WTC11 (cell line): ENCODE results near the gene SOCS7. TPM values are rescaled to one million over a fixed set of nuclear protein-coding genes. Genes with fewer than 3 reads are reported as not detected.
"Not testable (repeated sequence)": the region's sequence is repeated elsewhere in the genome, so short reads cannot be mapped to it uniquely, and the experiment has no call there.

Experiments
- ATAC-seq: fragments of 200-7000 bp; cut with Tn5 transposase; 2 replicates; pipeline ENCODE4 v1.10.0; 2021; ENCODE audit warnings: mild to moderate bottlenecking, moderate library complexity
- CTCF ChIA-PET: fragments of 300-600 bp; sonication (Branson Sonifier 250); formaldehyde crosslinking; loops from one replicate; lab custom pipeline; 2021; ENCODE audit warnings: antibody characterized with exemption; lab: Charles Lee
- POLR2A ChIA-PET: fragments of 350-600 bp; sonication (Branson Sonifier 250); formaldehyde crosslinking; loops from one replicate; lab custom pipeline; 2021; ENCODE audit warnings: antibody characterized with exemption; lab: Charles Lee
- DNase-seq: peaks from one replicate; pipeline ENCODE4 v3.0.0; 2021; ENCODE audit warnings: low spot score
- H3K27ac Mint-ChIP-seq: 2 replicates; pipeline ENCODE4 v1.8.0; 2021; ENCODE audit warnings: mixed read lengths
- H3K27me3 Mint-ChIP-seq: 2 replicates; pipeline ENCODE4 v1.8.0; 2021; ENCODE audit warnings: low read depth, mild to moderate bottlenecking, moderate library complexity, mixed read lengths
- H3K36me3 Mint-ChIP-seq: 2 replicates; pipeline ENCODE4 v1.8.0; 2021; ENCODE audit warnings: mixed read lengths
- H3K4me1 Mint-ChIP-seq: 2 replicates; pipeline ENCODE4 v1.8.0; 2022; ENCODE audit warnings: mixed read lengths
- H3K4me3 Mint-ChIP-seq: 2 replicates; pipeline ENCODE4 v1.8.0; 2021; ENCODE audit warnings: mild to moderate bottlenecking, moderate library complexity, mixed read lengths
- H3K9me3 Mint-ChIP-seq: 2 replicates; pipeline ENCODE4 v1.8.0; 2021; ENCODE audit warnings: mixed read lengths
- CREM ChIP-seq: sonication (generic); formaldehyde crosslinking; IDR thresholded peaks from 2 replicates; pipeline ENCODE4 v1.8.1; 2022; ENCODE audit warnings: mild to moderate bottlenecking, missing genetic modification reagents, moderate library complexity
- ETV6 ChIP-seq: sonication (generic); formaldehyde crosslinking; IDR thresholded peaks from 2 replicates; pipeline ENCODE4 v1.8.1; 2022; ENCODE audit warnings: mild to moderate bottlenecking, missing genetic modification reagents
- NR2C2 ChIP-seq: sonication (generic); formaldehyde crosslinking; IDR thresholded peaks from 2 replicates; pipeline ENCODE4 v1.8.0; 2022; ENCODE audit warnings: mild to moderate bottlenecking, missing genetic modification reagents
- NR3C1 ChIP-seq: sonication (generic); formaldehyde crosslinking; conservative IDR thresholded peaks from 2 replicates; pipeline ENCODE4 v1.8.1; 2023; ENCODE audit warnings: low read depth, mild to moderate bottlenecking, missing genetic modification reagents
- PRRX2 ChIP-seq: fragments of 250-450 bp; sonication (Bioruptor Pico); IDR thresholded peaks from 2 replicates; pipeline ENCODE4 v1.8.0; 2021; ENCODE audit warnings: mild to moderate bottlenecking
- SMAD4 ChIP-seq: sonication (generic); formaldehyde crosslinking; IDR thresholded peaks from 2 replicates; pipeline ENCODE4 v1.8.0; 2022; ENCODE audit warnings: mild to moderate bottlenecking, missing genetic modification reagents
- TEAD1 ChIP-seq: sonication (generic); formaldehyde crosslinking; IDR thresholded peaks from 2 replicates; pipeline ENCODE4 v1.8.0; 2022; ENCODE audit warnings: mild to moderate bottlenecking, missing genetic modification reagents
- TP53 ChIP-seq: sonication (generic); formaldehyde crosslinking; IDR thresholded peaks from 2 replicates; pipeline ENCODE4 v1.8.1; 2023; ENCODE audit warnings: mild to moderate bottlenecking, missing genetic modification reagents
- ZNF121 ChIP-seq: sonication (generic); formaldehyde crosslinking; IDR thresholded peaks from 2 replicates; pipeline ENCODE4 v1.8.0; 2023; ENCODE audit warnings: missing genetic modification reagents
- ZNF263 ChIP-seq: sonication (generic); formaldehyde crosslinking; IDR thresholded peaks from 2 replicates; pipeline ENCODE4 v1.8.1; 2022; ENCODE audit warnings: low read depth, mild to moderate bottlenecking, moderate library complexity, missing genetic modification reagents
- ZNF671 ChIP-seq: fragments of 250-450 bp; sonication (Bioruptor Pico); IDR thresholded peaks from 2 replicates; pipeline ENCODE4 v1.8.0; 2021; ENCODE audit warnings: mild to moderate bottlenecking
- total RNA-seq: library from RNA; stranded (reverse); gene quantifications from 3 replicates; pipeline ENCODE4 v1.2.3, GENCODE V29; 2021
- TF ChIP-seq, protein P1 (sequence below): sonication (generic); formaldehyde crosslinking; IDR thresholded peaks from 2 replicates; pipeline ENCODE4 v1.8.1; 2022; ENCODE audit warnings: low read depth, missing genetic modification reagents, borderline replicate concordance
- TF ChIP-seq, protein P2 (sequence below): sonication (generic); formaldehyde crosslinking; IDR thresholded peaks from 2 replicates; pipeline ENCODE4 v1.8.1; 2022; ENCODE audit warnings: mild to moderate bottlenecking, moderate library complexity, missing genetic modification reagents
- TF ChIP-seq, protein P3 (sequence below): sonication (generic); formaldehyde crosslinking; conservative IDR thresholded peaks from 2 replicates; pipeline ENCODE4 v1.8.1; 2023; ENCODE audit warnings: mild to moderate bottlenecking, low read depth, missing genetic modification reagents, moderate library complexity
- TF ChIP-seq, protein P4 (sequence below): fragments of 250-450 bp; sonication (Bioruptor Pico); IDR thresholded peaks from 2 replicates; pipeline ENCODE4 v1.9.0; 2021; ENCODE audit warnings: mild to moderate bottlenecking

The SOCS7 gene
- total RNA-seq, 1 experiment from 2014 or later: 33.6 TPM

DNA sequence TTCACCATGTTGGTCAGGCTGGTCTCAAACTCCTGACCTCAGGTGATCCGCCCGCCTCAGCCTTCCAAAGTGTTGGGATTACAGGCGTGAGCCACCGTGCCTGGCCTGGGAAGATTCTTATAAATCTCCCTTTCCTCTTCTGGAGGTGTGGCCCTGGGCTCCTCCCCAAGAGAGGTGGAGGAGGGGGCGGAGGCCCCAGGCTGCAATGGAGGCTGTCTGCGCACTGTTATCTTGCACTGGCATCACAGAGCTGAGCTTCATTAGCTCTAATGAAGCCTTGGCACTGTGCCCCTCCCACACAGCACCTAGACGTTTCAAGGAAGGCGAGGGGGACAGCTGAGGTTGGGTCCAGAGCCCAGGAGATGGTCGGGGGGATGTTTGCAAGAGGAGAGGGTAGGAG, 84.2 kb downstream of the SOCS7 start:
- ATAC-seq: peak; percentile 25; the same call in 1 of the 2 replicates
- TF ChIP-seq ZNF121 (CRISPR knock-in tag) (no peak), TP53 (CRISPR knock-in tag) (no peak), NR2C2 (CRISPR knock-in tag) (no peak), ETV6 (CRISPR knock-in tag) (no peak), CREM (no peak), PRRX2 (CRISPR knock-in tag) (no peak), ZNF671 (CRISPR knock-in tag) (no peak), ZNF263 (CRISPR knock-in tag) (no peak)
- TF ChIP-seq, protein P1, sequence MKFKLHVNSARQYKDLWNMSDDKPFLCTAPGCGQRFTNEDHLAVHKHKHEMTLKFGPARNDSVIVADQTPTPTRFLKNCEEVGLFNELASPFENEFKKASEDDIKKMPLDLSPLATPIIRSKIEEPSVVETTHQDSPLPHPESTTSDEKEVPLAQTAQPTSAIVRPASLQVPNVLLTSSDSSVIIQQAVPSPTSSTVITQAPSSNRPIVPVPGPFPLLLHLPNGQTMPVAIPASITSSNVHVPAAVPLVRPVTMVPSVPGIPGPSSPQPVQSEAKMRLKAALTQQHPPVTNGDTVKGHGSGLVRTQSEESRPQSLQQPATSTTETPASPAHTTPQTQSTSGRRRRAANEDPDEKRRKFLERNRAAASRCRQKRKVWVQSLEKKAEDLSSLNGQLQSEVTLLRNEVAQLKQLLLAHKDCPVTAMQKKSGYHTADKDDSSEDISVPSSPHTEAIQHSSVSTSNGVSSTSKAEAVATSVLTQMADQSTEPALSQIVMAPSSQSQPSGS (CRISPR knock-in tag): no peak
- TF ChIP-seq, protein P2, sequence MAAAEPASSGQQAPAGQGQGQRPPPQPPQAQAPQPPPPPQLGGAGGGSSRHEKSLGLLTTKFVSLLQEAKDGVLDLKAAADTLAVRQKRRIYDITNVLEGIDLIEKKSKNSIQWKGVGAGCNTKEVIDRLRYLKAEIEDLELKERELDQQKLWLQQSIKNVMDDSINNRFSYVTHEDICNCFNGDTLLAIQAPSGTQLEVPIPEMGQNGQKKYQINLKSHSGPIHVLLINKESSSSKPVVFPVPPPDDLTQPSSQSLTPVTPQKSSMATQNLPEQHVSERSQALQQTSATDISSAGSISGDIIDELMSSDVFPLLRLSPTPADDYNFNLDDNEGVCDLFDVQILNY (CRISPR knock-in tag): no peak
- TF ChIP-seq, protein P3, sequence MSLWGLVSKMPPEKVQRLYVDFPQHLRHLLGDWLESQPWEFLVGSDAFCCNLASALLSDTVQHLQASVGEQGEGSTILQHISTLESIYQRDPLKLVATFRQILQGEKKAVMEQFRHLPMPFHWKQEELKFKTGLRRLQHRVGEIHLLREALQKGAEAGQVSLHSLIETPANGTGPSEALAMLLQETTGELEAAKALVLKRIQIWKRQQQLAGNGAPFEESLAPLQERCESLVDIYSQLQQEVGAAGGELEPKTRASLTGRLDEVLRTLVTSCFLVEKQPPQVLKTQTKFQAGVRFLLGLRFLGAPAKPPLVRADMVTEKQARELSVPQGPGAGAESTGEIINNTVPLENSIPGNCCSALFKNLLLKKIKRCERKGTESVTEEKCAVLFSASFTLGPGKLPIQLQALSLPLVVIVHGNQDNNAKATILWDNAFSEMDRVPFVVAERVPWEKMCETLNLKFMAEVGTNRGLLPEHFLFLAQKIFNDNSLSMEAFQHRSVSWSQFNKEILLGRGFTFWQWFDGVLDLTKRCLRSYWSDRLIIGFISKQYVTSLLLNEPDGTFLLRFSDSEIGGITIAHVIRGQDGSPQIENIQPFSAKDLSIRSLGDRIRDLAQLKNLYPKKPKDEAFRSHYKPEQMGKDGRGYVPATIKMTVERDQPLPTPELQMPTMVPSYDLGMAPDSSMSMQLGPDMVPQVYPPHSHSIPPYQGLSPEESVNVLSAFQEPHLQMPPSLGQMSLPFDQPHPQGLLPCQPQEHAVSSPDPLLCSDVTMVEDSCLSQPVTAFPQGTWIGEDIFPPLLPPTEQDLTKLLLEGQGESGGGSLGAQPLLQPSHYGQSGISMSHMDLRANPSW (CRISPR knock-in tag): no peak
- TF ChIP-seq, protein P4, sequence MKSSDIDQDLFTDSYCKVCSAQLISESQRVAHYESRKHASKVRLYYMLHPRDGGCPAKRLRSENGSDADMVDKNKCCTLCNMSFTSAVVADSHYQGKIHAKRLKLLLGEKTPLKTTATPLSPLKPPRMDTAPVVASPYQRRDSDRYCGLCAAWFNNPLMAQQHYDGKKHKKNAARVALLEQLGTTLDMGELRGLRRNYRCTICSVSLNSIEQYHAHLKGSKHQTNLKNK (CRISPR knock-in tag): no peak
- no peaks in the 10 kb centered on the region for H3K9me3 Mint-ChIP-seq
- peaks cover 60% of the 10 kb centered on the region for H3K4me1 Mint-ChIP-seq
- ChIA-PET CTCF (interaction anchor here (0.8 to 2.1 kb wide), 3 partner anchors 9 to 74 kb away, joined by 4 to 12 read pairs (median 9); no protein-coding TSS in a partner anchor), POLR2A (no interaction called here)
- peak overlapping the region; percentile 65; the same call in 1 of the 2 replicates for H3K27ac Mint-ChIP-seq
- no peaks in the 10 kb centered on the region for H3K36me3 Mint-ChIP-seq
- no peaks in the 10 kb centered on the region for H3K27me3 Mint-ChIP-seq
- no peak for DNase-seq
- no peak overlapping the region for H3K4me3 Mint-ChIP-seq

DNA sequence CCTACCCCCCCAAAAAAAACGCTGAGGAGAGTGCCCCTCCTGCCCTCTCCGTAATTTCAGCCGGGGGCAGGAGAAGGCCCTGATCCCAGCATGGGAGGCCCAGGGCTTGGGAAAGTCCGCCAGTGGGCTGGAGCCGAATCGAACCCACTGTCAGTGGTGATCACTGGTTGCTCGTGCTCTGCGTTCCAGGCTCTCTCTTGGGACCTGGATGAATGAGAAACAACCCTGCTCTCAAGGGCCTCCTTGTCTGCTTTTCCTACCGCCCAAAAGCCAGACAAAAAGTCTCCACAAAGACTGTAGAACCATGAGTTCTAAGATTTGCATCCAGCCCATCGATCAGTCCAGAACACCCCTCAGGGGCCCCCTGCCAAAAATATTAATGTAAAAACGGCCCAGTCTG, 84.7 kb downstream of the SOCS7 start:
- CTCF ChIA-PET: interaction anchor here (0.8 to 2.0 kb wide), 2 partner anchors 9 to 13 kb away, joined by 4 to 12 read pairs; no protein-coding TSS in a partner anchor

DNA sequence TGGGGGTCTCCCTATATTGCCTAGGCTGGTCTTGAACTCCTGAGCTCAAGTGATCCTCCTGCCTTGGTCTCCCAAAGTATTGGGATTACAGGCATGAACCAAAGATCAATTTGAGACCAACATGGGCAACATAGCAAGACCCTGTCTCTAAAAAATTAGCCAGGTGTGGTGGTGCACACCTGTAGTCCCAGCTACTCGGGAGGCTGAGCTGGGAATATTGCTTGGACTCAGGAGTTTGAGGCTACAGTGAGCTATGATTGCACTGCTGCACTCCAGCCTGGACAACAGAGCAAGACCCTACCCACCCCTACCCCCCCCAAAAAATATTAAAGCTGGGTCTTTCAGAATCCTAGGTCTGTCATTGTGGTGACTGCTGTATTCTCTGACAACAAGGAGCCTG, 85.7 kb downstream of the SOCS7 start:
- not testable (repeated sequence) for ATAC-seq, H3K4me3 Mint-ChIP-seq, H3K27me3 Mint-ChIP-seq, H3K9me3 Mint-ChIP-seq, H3K36me3 Mint-ChIP-seq, H3K27ac Mint-ChIP-seq, DNase-seq
- peak; percentile 90; the same call in 1 of the 2 replicates for TF ChIP-seq ZNF121 (CRISPR knock-in tag)
- peaks cover 68% of the 10 kb centered on the region for H3K4me1 Mint-ChIP-seq
- ChIA-PET CTCF (interaction anchor here (0.9 to 2.0 kb wide), 4 partner anchors 12 to 23 kb away, joined by 3 to 12 read pairs (median 4); no protein-coding TSS in a partner anchor), POLR2A (interaction anchor here (0.6 to 1.6 kb wide), 2 partner anchors 13 to 122 kb away, joined by 3 to 7 read pairs; no protein-coding TSS in a partner anchor)

More for the DNA sequence above, 84.7 kb downstream of the SOCS7 start:
- Mint-ChIP-seq H3K4me1 (peaks cover 62% of the 10 kb centered on the region), H3K27me3 (no peaks in the 10 kb centered on the region), H3K36me3 (no peaks in the 10 kb centered on the region)
- POLR2A ChIA-PET: interaction anchor here (1.6 kb wide), 1 partner anchor 14 kb away, joined by 7 read pairs; no protein-coding TSS in a partner anchor
- no peak for DNase-seq
- TF ChIP-seq TEAD1 (CRISPR knock-in tag): no peak
- no peak for TF ChIP-seq SMAD4 (CRISPR knock-in tag)
- TF ChIP-seq NR3C1 (CRISPR knock-in tag): no peak
- TF ChIP-seq, all 79 proteins: peak for 0
- no peak for ATAC-seq
- no peaks in the 10 kb centered on the region for H3K9me3 Mint-ChIP-seq
- no peak overlapping the region for H3K4me3 Mint-ChIP-seq
- H3K27ac Mint-ChIP-seq: no peak overlapping the region
